ENCODE results near the gene KLHL2. TPM values are rescaled to one million over a fixed set of nuclear protein-coding genes. Genes with fewer than 3 reads are reported as not detected.
"Not testable (repeated sequence)": the region's sequence is repeated elsewhere in the genome, so short reads cannot be mapped to it uniquely, and the experiment has no call there.

The KLHL2 gene
- total RNA-seq, 1 experiment from 2014 or later: 37.1 TPM

DNA sequence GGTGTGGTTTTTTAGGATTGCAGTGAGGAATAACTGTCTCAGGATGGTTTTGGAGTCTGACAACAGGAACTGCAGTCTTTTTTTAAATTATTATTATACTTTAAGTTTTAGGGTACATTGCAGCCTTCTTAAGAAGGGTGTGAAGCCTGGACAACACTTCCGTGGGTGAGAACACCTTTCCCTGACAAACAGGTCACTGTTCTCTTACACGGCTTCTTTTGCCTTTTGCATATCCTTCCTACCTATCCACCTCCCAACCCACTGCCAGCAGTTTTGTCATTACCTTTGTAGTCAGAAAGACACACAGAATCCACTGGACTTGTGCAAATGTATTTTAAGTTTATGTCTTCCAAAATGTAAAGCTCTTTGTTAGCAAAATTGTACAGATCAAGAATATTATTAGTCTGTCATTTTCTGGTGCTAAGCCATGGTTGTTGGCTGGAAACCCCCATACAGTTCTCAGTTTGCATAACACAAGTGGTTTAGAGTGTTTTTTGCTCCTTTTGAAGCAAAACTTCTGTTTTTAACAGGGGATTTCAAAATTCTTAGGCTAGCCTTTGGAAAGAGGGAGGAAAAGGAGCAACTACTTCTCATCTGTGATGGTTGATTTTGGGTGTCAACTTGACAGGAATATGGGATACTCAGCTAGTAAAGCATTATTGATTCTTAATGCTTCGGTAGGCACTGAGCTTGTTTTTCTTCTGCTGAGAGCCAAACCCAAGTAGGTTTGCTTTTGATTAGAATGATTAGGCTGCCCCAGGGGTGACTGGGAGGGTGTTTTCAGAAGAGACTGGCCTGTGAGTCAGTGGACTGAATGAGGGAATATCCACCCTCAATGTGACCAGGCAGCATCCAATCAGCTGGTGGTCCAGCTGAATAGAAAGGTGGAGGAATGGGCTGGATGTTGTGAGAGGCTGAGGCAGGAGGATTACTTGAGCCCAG, 29.4 kb upstream of the KLHL2 start:
- Mint-ChIP-seq H3K27ac (ENCODE audit: low read depth, unreplicated experiment) (no peak overlapping the region), H3K4me1 (ENCODE audit: insufficient read depth, unreplicated experiment) (no peaks in the 10 kb centered on the region), H3K9me3 (ENCODE audit: unreplicated experiment) (peaks cover 8% of the 10 kb centered on the region), H3K36me3 (ENCODE audit: insufficient read depth, unreplicated experiment) (no peaks in the 10 kb centered on the region), H3K4me3 (ENCODE audit: unreplicated experiment) (no peak overlapping the region), H3K27me3 (ENCODE audit: insufficient read depth, unreplicated experiment) (no peaks in the 10 kb centered on the region)
- CTCF ChIA-PET: interaction anchor here (0.5 to 0.6 kb wide), 3 partner anchors 26 to 289 kb away, joined by 3 to 4 read pairs (median 3); no protein-coding TSS in a partner anchor
- DNase-seq (ENCODE audit: unreplicated experiment): no peak
- no TSS peak for BruUV-seq (replicated peaks)
- TF ChIP-seq, protein P1, sequence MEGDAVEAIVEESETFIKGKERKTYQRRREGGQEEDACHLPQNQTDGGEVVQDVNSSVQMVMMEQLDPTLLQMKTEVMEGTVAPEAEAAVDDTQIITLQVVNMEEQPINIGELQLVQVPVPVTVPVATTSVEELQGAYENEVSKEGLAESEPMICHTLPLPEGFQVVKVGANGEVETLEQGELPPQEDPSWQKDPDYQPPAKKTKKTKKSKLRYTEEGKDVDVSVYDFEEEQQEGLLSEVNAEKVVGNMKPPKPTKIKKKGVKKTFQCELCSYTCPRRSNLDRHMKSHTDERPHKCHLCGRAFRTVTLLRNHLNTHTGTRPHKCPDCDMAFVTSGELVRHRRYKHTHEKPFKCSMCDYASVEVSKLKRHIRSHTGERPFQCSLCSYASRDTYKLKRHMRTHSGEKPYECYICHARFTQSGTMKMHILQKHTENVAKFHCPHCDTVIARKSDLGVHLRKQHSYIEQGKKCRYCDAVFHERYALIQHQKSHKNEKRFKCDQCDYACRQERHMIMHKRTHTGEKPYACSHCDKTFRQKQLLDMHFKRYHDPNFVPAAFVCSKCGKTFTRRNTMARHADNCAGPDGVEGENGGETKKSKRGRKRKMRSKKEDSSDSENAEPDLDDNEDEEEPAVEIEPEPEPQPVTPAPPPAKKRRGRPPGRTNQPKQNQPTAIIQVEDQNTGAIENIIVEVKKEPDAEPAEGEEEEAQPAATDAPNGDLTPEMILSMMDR (IDR thresholded peaks at IDR 0.05; ENCODE audit: unreplicated experiment): no peak
- intact Hi-C loops (cut with micrococcal nuclease): no loop called here
- POLR2A ChIA-PET: interaction anchor here (0.7 to 1.2 kb wide), 3 partner anchors 28 to 132 kb away, joined by 3 read pairs; no protein-coding TSS in a partner anchor

DNA sequence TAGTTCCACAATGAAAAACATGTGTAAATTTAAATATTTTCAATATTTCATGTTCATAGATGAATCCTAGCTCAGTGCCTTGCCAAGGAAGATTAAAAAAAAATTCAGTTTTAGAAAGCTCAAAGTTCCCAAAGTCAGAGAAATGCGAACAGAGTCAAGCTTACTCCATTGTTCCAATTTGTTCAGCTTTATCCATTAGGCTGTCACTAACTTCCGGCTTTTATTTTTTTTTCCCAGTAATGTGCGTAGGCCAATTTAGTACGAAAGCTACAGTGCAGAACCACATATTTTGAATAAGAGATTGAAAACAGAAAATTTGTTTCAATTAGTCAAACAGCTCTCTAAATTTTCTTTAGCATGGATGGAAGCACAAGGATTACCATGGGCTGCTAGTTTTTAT, 23.1 kb upstream of the KLHL2 start:
- H3K4me3 Mint-ChIP-seq (ENCODE audit: unreplicated experiment): no peak overlapping the region
- H3K36me3 Mint-ChIP-seq (ENCODE audit: insufficient read depth, unreplicated experiment): no peaks in the 10 kb centered on the region
- no peaks in the 10 kb centered on the region for H3K4me1 Mint-ChIP-seq (ENCODE audit: insufficient read depth, unreplicated experiment)
- CTCF ChIA-PET: interaction anchor here (0.6 to 1.2 kb wide), 2 partner anchors 21 to 71 kb away, joined by 3 read pairs; partner anchors contain the start of gene TMEM192
- POLR2A ChIA-PET: interaction anchor here (0.7 to 1.2 kb wide), 2 partner anchors 11 to 17 kb away, joined by 3 read pairs; no protein-coding TSS in a partner anchor
- H3K9me3 Mint-ChIP-seq (ENCODE audit: unreplicated experiment): no peaks in the 10 kb centered on the region
- no peak for DNase-seq (ENCODE audit: unreplicated experiment)
- no peak overlapping the region for H3K27ac Mint-ChIP-seq (ENCODE audit: low read depth, unreplicated experiment)
- H3K27me3 Mint-ChIP-seq (ENCODE audit: insufficient read depth, unreplicated experiment): no peaks in the 10 kb centered on the region
- BruUV-seq (replicated peaks): no TSS peak
- TF ChIP-seq, protein P1 (IDR thresholded peaks at IDR 0.05; ENCODE audit: unreplicated experiment): no peak
- intact Hi-C loops (cut with micrococcal nuclease): no loop called here

DNA sequence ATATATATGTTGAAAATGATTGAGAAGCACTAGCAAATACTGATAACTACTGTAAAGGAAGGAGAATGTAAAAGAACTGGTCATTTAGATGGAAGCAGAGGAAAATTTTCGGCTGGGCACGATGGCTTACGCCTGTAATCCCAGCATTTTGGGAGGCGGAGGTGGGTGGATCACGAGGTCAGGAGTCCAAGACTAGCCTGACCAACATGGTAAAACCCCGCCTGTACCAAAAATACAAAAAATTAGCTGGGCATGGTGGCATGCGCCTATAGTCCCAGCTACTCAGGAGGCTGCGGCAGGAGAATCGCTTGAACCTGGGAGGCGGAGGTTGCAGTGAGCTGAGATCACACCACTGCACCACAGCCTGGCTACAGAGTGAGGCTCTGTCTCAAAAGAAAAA, 22.4 kb upstream of the KLHL2 start:
- ChIA-PET CTCF (interaction anchor here (0.9 to 1.2 kb wide), 2 partner anchors 14 to 72 kb away, joined by 3 to 5 read pairs; partner anchors contain the start of gene TMEM192), POLR2A (interaction anchor here (0.6 to 1.2 kb wide), 2 partner anchors 14 to 17 kb away, joined by 3 read pairs; no protein-coding TSS in a partner anchor)
- H3K9me3 Mint-ChIP-seq (ENCODE audit: unreplicated experiment); DNase-seq (ENCODE audit: unreplicated experiment); BruUV-seq (replicated peaks); H3K4me1 Mint-ChIP-seq (ENCODE audit: insufficient read depth, unreplicated experiment); H3K4me3 Mint-ChIP-seq (ENCODE audit: unreplicated experiment); H3K36me3 Mint-ChIP-seq (ENCODE audit: insufficient read depth, unreplicated experiment); H3K27me3 Mint-ChIP-seq (ENCODE audit: insufficient read depth, unreplicated experiment); intact Hi-C loops (cut with micrococcal nuclease); H3K27ac Mint-ChIP-seq (ENCODE audit: low read depth, unreplicated experiment): not testable (repeated sequence)

DNA sequence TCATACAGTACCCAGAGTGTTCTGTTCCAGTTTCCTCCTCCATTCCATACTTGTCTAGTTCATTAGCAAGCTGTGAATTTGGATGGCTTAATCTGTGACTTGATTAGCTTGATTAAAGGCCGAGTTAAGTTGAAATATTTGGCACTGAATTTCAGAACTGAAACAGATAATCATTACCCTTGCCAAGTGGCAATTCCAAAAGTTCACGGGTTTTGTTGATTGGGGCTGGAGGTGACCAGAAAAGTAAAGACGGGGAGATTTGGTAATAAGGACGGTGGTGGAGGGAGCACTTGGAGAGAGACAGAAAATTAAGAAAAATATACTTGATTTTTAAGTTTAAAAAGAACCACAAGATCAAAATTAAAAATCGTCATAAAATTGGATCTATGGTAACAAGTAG, 21.9 kb upstream of the KLHL2 start:
- TF ChIP-seq, protein P1 (IDR thresholded peaks at IDR 0.05; ENCODE audit: unreplicated experiment): no peak
- intact Hi-C loops (cut with micrococcal nuclease): no loop called here

More for the DNA sequence above, 21.9 kb upstream of the KLHL2 start:
- Mint-ChIP-seq H3K27me3 (ENCODE audit: insufficient read depth, unreplicated experiment) (no peaks in the 10 kb centered on the region), H3K4me1 (ENCODE audit: insufficient read depth, unreplicated experiment) (no peaks in the 10 kb centered on the region), H3K9me3 (ENCODE audit: unreplicated experiment) (no peaks in the 10 kb centered on the region), H3K27ac (ENCODE audit: low read depth, unreplicated experiment) (no peak overlapping the region), H3K4me3 (ENCODE audit: unreplicated experiment) (no peak overlapping the region), H3K36me3 (ENCODE audit: insufficient read depth, unreplicated experiment) (no peaks in the 10 kb centered on the region)
- DNase-seq (ENCODE audit: unreplicated experiment): no peak
- CTCF ChIA-PET: interaction anchor here (0.9 kb wide), 1 partner anchor 13 kb away, joined by 5 read pairs; no protein-coding TSS in a partner anchor
- POLR2A ChIA-PET: interaction anchor here (0.6 to 0.8 kb wide), 2 partner anchors 13 to 23 kb away, joined by 3 read pairs; no protein-coding TSS in a partner anchor
- no TSS peak for BruUV-seq (replicated peaks)

Measured in MCF 10A (cell line).